CD8-positive, alpha-beta memory T cell (primary cell): ENCODE data around the gene SAP30BP. TPM values are rescaled to one million over a fixed set of nuclear protein-coding genes. Genes with fewer than 3 reads are reported as not detected.
A peak's percentile ranks its signal among the peaks of the same experiment; 100 is the strongest.

Source experiments
- CTCF ChIA-PET: fragments of 350-600 bp; sonication (Branson Sonifier 250); formaldehyde crosslinking; loops from one replicate; lab custom pipeline; 2021; ENCODE audit warnings: antibody characterized with exemption; lab: Charles Lee
- POLR2A ChIA-PET: fragments of 350-600 bp; sonication (Branson Sonifier 250); formaldehyde crosslinking; loops from one replicate; lab custom pipeline; 2021; ENCODE audit warnings: antibody characterized with exemption; lab: Charles Lee
- DNase-seq, 5 donors: peaks; one replicate each; pipeline versions ENCODE4 v3.0.0 to v3.0.0-alpha.2; 2020 to 2022; ENCODE audit warnings: mixed read lengths in 1 of 5
- H3K27ac ChIP-seq: one replicate; pipeline ENCODE4 v1.7.0; 2013; ENCODE audit warnings: low read depth, mild to moderate bottlenecking, low read length, moderate library complexity
- H3K27me3 ChIP-seq: 2 replicates; pipeline ENCODE4 v1.7.0; 2013; ENCODE audit warnings: low read length, mild to moderate bottlenecking; ENCODE audit not compliant: insufficient read depth, poor library complexity, severe bottlenecking
- H3K36me3 ChIP-seq: 2 replicates; pipeline ENCODE4 v1.7.0; 2013; ENCODE audit warnings: mild to moderate bottlenecking, low read length, moderate library complexity; ENCODE audit not compliant: insufficient read depth
- H3K4me1 ChIP-seq: 2 replicates; pipeline ENCODE4 v1.7.0; 2013; ENCODE audit warnings: mild to moderate bottlenecking, low read length, moderate library complexity; ENCODE audit not compliant: insufficient read depth
- H3K4me3 ChIP-seq: 2 replicates; pipeline ENCODE4 v1.7.0; 2013; ENCODE audit warnings: mild to moderate bottlenecking, low read length
- H3K9me3 ChIP-seq: 2 replicates; pipeline ENCODE4 v1.7.0; 2013; ENCODE audit warnings: mild to moderate bottlenecking, low read length
- H3K27ac Mint-ChIP-seq, 8 donors: one replicate each; pipeline ENCODE4 v1.8.0; 2020 to 2021; ENCODE audit warnings: mixed read lengths in 8 of 8, mild to moderate bottlenecking in 6 of 8, inconsistent platforms in 3 of 8, moderate library complexity in 3 of 8
- H3K27me3 Mint-ChIP-seq, 2 donors: one replicate each; pipeline ENCODE4 v1.8.0; 2020 to 2021; ENCODE audit warnings: mixed read lengths in 2 of 2, mild to moderate bottlenecking in 1 of 2, moderate library complexity in 1 of 2
- H3K36me3 Mint-ChIP-seq, 3 donors: one replicate each; pipeline ENCODE4 v1.8.0; 2020 to 2021; ENCODE audit warnings: mixed read lengths in 3 of 3, inconsistent platforms in 1 of 3, mild to moderate bottlenecking in 1 of 3
- H3K4me1 Mint-ChIP-seq, 3 donors: one replicate each; pipeline ENCODE4 v1.8.0; 2020 to 2021; ENCODE audit warnings: mixed read lengths in 3 of 3, inconsistent platforms in 1 of 3, mild to moderate bottlenecking in 1 of 3
- H3K4me3 Mint-ChIP-seq, 7 donors: one replicate each; pipeline ENCODE4 v1.8.0; 2020 to 2021; ENCODE audit warnings: mixed read lengths in 7 of 7, mild to moderate bottlenecking in 6 of 7, moderate library complexity in 4 of 7, inconsistent platforms in 2 of 7
- H3K9me3 Mint-ChIP-seq, 5 donors: one replicate each; pipeline ENCODE4 v1.8.0; 2020 to 2022; ENCODE audit warnings: mixed read lengths in 5 of 5, mild to moderate bottlenecking in 3 of 5, moderate library complexity in 2 of 5, inconsistent platforms in 1 of 5
- polyA plus RNA-seq: library from polyadenylated mRNA; unstranded; fragments of 300-500 nt; fragmentation: Illumina TruSeq; gene quantifications from one replicate; pipeline ENCODE4 v1.2.3, GENCODE V29; 2021
- total RNA-seq, 2 experiments: library from RNA; stranded (reverse); gene quantifications; one replicate each; pipeline ENCODE4 v1.2.3, GENCODE V29; 2021

SAP30BP gene
- total and polyA plus RNA-seq, 3 experiments from 2014 or later = 87.5 to 111 (median 98.0) TPM

GRCh38 chr17:75689441-75689873, 22.3 kb downstream of the SAP30BP start:
- POLR2A ChIA-PET = interaction anchor here (0.6 to 0.7 kb wide), 3 partner anchors 125 to 626 kb away, joined by 3 to 8 read pairs (median 7); no protein-coding TSS in a partner anchor
- no peak overlapping the region for H3K27ac ChIP-seq
- H3K36me3 ChIP-seq = peaks cover 35% of the 10 kb centered on the region
- peaks cover 53% of the 10 kb centered on the region for H3K4me1 ChIP-seq
- H3K9me3 ChIP-seq = no peaks in the 10 kb centered on the region
- no peaks in the 10 kb centered on the region for H3K27me3 Mint-ChIP-seq
- peak overlapping the region in 4 of 7 donors; percentile 22 to 75 (median 48) for H3K4me3 Mint-ChIP-seq
- no peaks in the 10 kb centered on the region for H3K9me3 Mint-ChIP-seq
- peaks cover 42 to 71% (median 61%) of the 10 kb centered on the region in 3 donors for H3K4me1 Mint-ChIP-seq
- CTCF ChIA-PET = interaction anchor here (1.0 kb wide), 1 partner anchor 64 kb away, joined by 4 read pairs; no protein-coding TSS in a partner anchor
- DNase-seq = peak in 3 of 5 donors; percentile 38 to 72 (median 52)
- no peak overlapping the region for H3K4me3 ChIP-seq
- no peaks in the 10 kb centered on the region for H3K27me3 ChIP-seq
- peak overlapping the region; percentile 16 to 90 (median 60) for H3K27ac Mint-ChIP-seq
- H3K36me3 Mint-ChIP-seq = peaks cover 0 to 80% (median 11%) of the 10 kb centered on the region in 3 donors

- Histone ChIP-seq H3K4me3 (no peak overlapping the region), H3K27me3 (no peaks in the 10 kb centered on the region), H3K9me3 (no peaks in the 10 kb centered on the region), H3K36me3 (peaks cover 45% of the 10 kb centered on the region), H3K4me1 (peaks cover 46% of the 10 kb centered on the region), H3K27ac (no peak overlapping the region)
- ChIA-PET POLR2A (no interaction called here), CTCF (no interaction called here)
- DNase-seq = no peak
- Mint-ChIP-seq H3K36me3 (peaks cover 0 to 81% (median 8%) of the 10 kb centered on the region in 3 donors), H3K27me3 (no peaks in the 10 kb centered on the region), H3K27ac (peak overlapping the region in 1 of 8 donors; percentile 34), H3K4me3 (no peak overlapping the region), H3K4me1 (peaks cover 34 to 52% (median 46%) of the 10 kb centered on the region in 3 donors), H3K9me3 (no peaks in the 10 kb centered on the region)
Observed at GRCh38 chr17:75691371-75691791, 24.2 kb downstream of the SAP30BP start.

GRCh38 chr17:75691801-75692626, 24.9 kb downstream of the SAP30BP start:
- peak overlapping the region in 1 of 8 donors; percentile 63 for H3K27ac Mint-ChIP-seq
- POLR2A ChIA-PET = no interaction called here
- no peaks in the 10 kb centered on the region for H3K9me3 Mint-ChIP-seq

GRCh38 chr17:75692976-75693375, 25.8 kb downstream of the SAP30BP start:
- H3K4me3 Mint-ChIP-seq = no peak overlapping the region
- Histone ChIP-seq H3K27ac (no peak overlapping the region), H3K27me3 (no peaks in the 10 kb centered on the region), H3K4me3 (no peak overlapping the region), H3K9me3 (no peaks in the 10 kb centered on the region), H3K4me1 (peaks cover 36% of the 10 kb centered on the region), H3K36me3 (peaks cover 45% of the 10 kb centered on the region)
- H3K27me3 Mint-ChIP-seq = no peaks in the 10 kb centered on the region
- H3K4me1 Mint-ChIP-seq = peaks cover 33 to 47% (median 41%) of the 10 kb centered on the region in 3 donors
- peaks cover 0 to 82% (median 6%) of the 10 kb centered on the region in 3 donors for H3K36me3 Mint-ChIP-seq
- CTCF ChIA-PET = interaction anchor here (0.9 to 1.1 kb wide), 2 partner anchors 9 to 60 kb away, joined by 3 to 5 read pairs; partner anchors contain the start of gene SMIM5
- DNase-seq = no peak
- POLR2A ChIA-PET = no interaction called here
- H3K27ac Mint-ChIP-seq = no peak overlapping the region
- no peaks in the 10 kb centered on the region for H3K9me3 Mint-ChIP-seq

More at GRCh38 chr17:75691801-75692626, 24.9 kb downstream of the SAP30BP start:
- H3K36me3 Mint-ChIP-seq = peaks cover 0 to 79% (median 8%) of the 10 kb centered on the region in 3 donors
- H3K27me3 Mint-ChIP-seq = no peaks in the 10 kb centered on the region
- CTCF ChIA-PET = interaction anchor here (0.9 to 1.1 kb wide), 2 partner anchors 8 to 59 kb away, joined by 3 to 5 read pairs; partner anchors contain the start of gene SMIM5
- H3K4me3 Mint-ChIP-seq = peak overlapping the region in 2 of 7 donors; percentile 28 to 48
- H3K9me3 ChIP-seq = no peaks in the 10 kb centered on the region
- no peak for DNase-seq
- H3K36me3 ChIP-seq = peaks cover 45% of the 10 kb centered on the region
- no peak overlapping the region for H3K4me3 ChIP-seq
- H3K27ac ChIP-seq = no peak overlapping the region
- peaks cover 42% of the 10 kb centered on the region for H3K4me1 ChIP-seq
- H3K4me1 Mint-ChIP-seq = peaks cover 34 to 46% (median 46%) of the 10 kb centered on the region in 3 donors
- H3K27me3 ChIP-seq = no peaks in the 10 kb centered on the region

GRCh38 chr17:75693500-75694481, 26.7 kb downstream of the SAP30BP start:
- no peaks in the 10 kb centered on the region for H3K9me3 Mint-ChIP-seq
- peaks cover 45% of the 10 kb centered on the region for H3K36me3 ChIP-seq

GRCh38 chr17:75694536-75694935, 27.4 kb downstream of the SAP30BP start:
- POLR2A ChIA-PET = no interaction called here
- Mint-ChIP-seq H3K4me1 (peaks cover 22 to 31% (median 26%) of the 10 kb centered on the region in 3 donors), H3K27me3 (no peaks in the 10 kb centered on the region), H3K36me3 (peaks cover 0 to 86% (median 8%) of the 10 kb centered on the region in 3 donors), H3K9me3 (no peaks in the 10 kb centered on the region), H3K4me3 (no peak overlapping the region), H3K27ac (no peak overlapping the region)
- no peaks in the 10 kb centered on the region for H3K9me3 ChIP-seq
- H3K27me3 ChIP-seq = no peaks in the 10 kb centered on the region
- no peak overlapping the region for H3K27ac ChIP-seq
- H3K4me1 ChIP-seq = peaks cover 21% of the 10 kb centered on the region
- H3K36me3 ChIP-seq = peaks cover 46% of the 10 kb centered on the region
- CTCF ChIA-PET = interaction anchor here (1.3 kb wide), 1 partner anchor 54 kb away, joined by 3 read pairs; no protein-coding TSS in a partner anchor
- DNase-seq = no peak
- no peak overlapping the region for H3K4me3 ChIP-seq

More at GRCh38 chr17:75693500-75694481, 26.7 kb downstream of the SAP30BP start:
- H3K4me1 ChIP-seq = peaks cover 28% of the 10 kb centered on the region
- Mint-ChIP-seq H3K27me3 (no peaks in the 10 kb centered on the region), H3K4me3 (no peak overlapping the region), H3K4me1 (peaks cover 28 to 39% (median 34%) of the 10 kb centered on the region in 3 donors), H3K27ac (peak overlapping the region in 1 of 8 donors; percentile 50), H3K36me3 (peaks cover 0 to 84% (median 7%) of the 10 kb centered on the region in 3 donors)
- ChIA-PET POLR2A (no interaction called here), CTCF (interaction anchor here (1.1 to 1.3 kb wide), 2 partner anchors 10 to 54 kb away, joined by 3 read pairs; no protein-coding TSS in a partner anchor)
- H3K27me3 ChIP-seq = no peaks in the 10 kb centered on the region
- DNase-seq = no peak
- H3K4me3 ChIP-seq = no peak overlapping the region
- H3K9me3 ChIP-seq = no peaks in the 10 kb centered on the region
- no peak overlapping the region for H3K27ac ChIP-seq

GRCh38 chr17:75695141-75695829, 28.1 kb downstream of the SAP30BP start:
- H3K9me3 ChIP-seq = no peaks in the 10 kb centered on the region
- H3K36me3 ChIP-seq = peaks cover 54% of the 10 kb centered on the region
- POLR2A ChIA-PET = no interaction called here
- Mint-ChIP-seq H3K27me3 (no peaks in the 10 kb centered on the region), H3K27ac (peak overlapping the region in 1 of 8 donors; percentile 25), H3K4me3 (no peak overlapping the region), H3K9me3 (no peaks in the 10 kb centered on the region), H3K4me1 (peaks cover 18 to 26% (median 21%) of the 10 kb centered on the region in 3 donors), H3K36me3 (peaks cover 0 to 90% (median 12%) of the 10 kb centered on the region in 3 donors)
- CTCF ChIA-PET = no interaction called here
- H3K27me3 ChIP-seq = no peaks in the 10 kb centered on the region
- no peak overlapping the region for H3K4me3 ChIP-seq
- no peak for DNase-seq
- peaks cover 14% of the 10 kb centered on the region for H3K4me1 ChIP-seq
- no peak overlapping the region for H3K27ac ChIP-seq
